Esophagus (tissue), 2 donors: ENCODE results near the gene MKNK2. TPM values are rescaled to one million over a fixed set of nuclear protein-coding genes. Genes with fewer than 3 reads are reported as not detected.

Experiments used
- H3K27ac ChIP-seq, 2 donors: one replicate each; pipeline ENCODE4 v1.5.1; 2013; ENCODE audit warnings: low read depth in 2 of 2, mild to moderate bottlenecking in 2 of 2, inconsistent platforms in 1 of 2, low read length in 1 of 2, moderate library complexity in 1 of 2
- H3K27me3 ChIP-seq, 2 donors: one replicate each; pipeline ENCODE4 v1.6.1; 2013; ENCODE audit warnings: low read length in 2 of 2, control low read depth in 1 of 2, mild to moderate bottlenecking in 1 of 2; ENCODE audit not compliant: insufficient read depth in 2 of 2, control insufficient read depth in 1 of 2
- H3K36me3 ChIP-seq, 2 donors: one replicate each; pipeline ENCODE4 v1.6.1; 2013; ENCODE audit warnings: low read length in 1 of 2; ENCODE audit not compliant: control insufficient read depth in 2 of 2, insufficient read depth in 2 of 2
- H3K4me1 ChIP-seq, 2 donors: one replicate each; pipeline ENCODE4 v1.6.1; 2013; ENCODE audit warnings: low read length in 1 of 2; ENCODE audit not compliant: control insufficient read depth in 2 of 2, insufficient read depth in 2 of 2
- H3K4me3 ChIP-seq, 2 donors: one replicate each; pipeline ENCODE4 v1.5.1; 2013; ENCODE audit warnings: low read length in 2 of 2, mild to moderate bottlenecking in 2 of 2, low read depth in 1 of 2, moderate library complexity in 1 of 2
- H3K9me3 ChIP-seq, 2 donors: one replicate each; pipeline ENCODE4 v1.6.1; 2013; ENCODE audit warnings: mild to moderate bottlenecking in 2 of 2, low read depth in 1 of 2, low read length in 1 of 2, moderate library complexity in 1 of 2; ENCODE audit not compliant: control insufficient read depth in 2 of 2, insufficient read depth in 1 of 2
- WGBS, 2 donors: extraction: QIAGEN DNeasy Blood & Tissue Kit; methylation state at CpG; one replicate each; pipeline ENCODE4 v1.1.7; 2013; 5-methylcytosine and 5-hydroxymethylcytosine counted together
- polyA plus RNA-seq, 2 donors: library from polyadenylated mRNA; stranded (reverse); fragments of 200-250 nt; gene quantifications; one replicate each; pipeline ENCODE4 v1.2.3, GENCODE V29; 2013
- donor health status: healthy with polysubstance abuse.
- donor health status: Bipolar disorder and iron deficiency.

The MKNK2 gene
- polyA plus RNA-seq, 2 donors, result 167 to 244 TPM

DNA sequence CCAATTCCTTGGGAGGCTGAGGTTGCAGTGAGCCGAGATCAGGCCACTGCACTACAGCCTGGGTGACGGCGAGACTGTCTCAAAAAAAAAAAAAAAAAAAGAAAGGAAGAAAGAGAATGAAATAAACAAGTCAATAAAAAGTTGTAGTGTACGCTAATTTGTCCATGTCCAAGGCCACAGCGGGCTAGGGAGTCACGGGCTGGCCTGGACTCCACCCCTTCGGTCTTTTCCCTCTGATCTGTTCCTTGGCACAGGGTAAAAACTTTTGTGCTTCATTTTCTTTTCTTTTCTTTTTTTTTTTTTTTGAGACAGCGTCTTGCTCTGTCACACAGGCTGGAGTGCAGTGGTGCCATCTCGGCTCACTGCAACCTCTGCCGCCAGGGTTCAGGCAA is 19.4 kb upstream of the MKNK2 start:
- 79 to 87% methylated on average over 10 of the region's 10 CpGs for WGBS, 2 donors
- Histone ChIP-seq H3K27ac (no peak overlapping the region), H3K27me3 (no peaks in the 10 kb centered on the region), H3K9me3 (no peaks in the 10 kb centered on the region), H3K4me3 (no peak overlapping the region), H3K4me1 (no peaks in the 10 kb centered on the region), H3K36me3 (peaks cover 10 to 26% of the 10 kb centered on the region in 2 donors)

DNA sequence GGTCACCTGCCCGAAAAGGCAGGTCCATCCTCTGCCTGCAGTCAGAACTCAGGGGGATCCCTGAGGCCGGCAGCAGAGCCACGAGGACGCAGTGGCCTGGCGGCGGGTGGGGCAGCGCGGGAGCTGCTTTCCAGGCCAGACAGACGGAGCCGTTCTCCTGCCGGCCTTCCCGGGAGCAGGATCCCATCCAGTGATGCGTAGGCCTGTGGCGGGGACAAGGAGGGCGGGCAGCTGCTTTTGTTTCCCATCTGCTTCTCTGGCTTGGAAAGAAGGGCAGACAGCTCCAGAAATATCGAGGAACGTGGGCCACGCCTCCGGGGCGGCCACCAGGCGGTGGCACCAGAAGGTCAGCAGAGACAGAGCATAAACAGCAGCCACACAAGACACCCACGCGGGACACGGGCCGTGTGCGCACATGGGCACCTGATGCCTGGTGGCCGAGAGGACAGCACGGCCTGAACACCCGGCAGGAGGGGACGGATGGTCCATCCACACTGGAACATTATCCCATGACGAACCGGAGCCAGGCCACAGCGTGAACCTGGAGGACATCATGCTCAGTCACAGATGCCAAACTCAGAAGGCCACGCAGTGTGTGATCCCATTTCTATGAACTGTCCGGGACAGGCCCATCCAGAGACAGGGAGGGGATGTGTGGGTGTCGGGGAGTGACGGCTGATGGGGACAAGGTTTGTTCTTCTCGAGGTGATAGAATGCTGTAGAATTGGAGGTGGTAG is 13.9 kb upstream of the MKNK2 start:
- Histone ChIP-seq H3K9me3 (no peaks in the 10 kb centered on the region), H3K4me3 (no peak overlapping the region), H3K27ac (peak overlapping the region; percentile 48 to 52), H3K36me3 (no peaks in the 10 kb centered on the region), H3K27me3 (no peaks in the 10 kb centered on the region), H3K4me1 (peaks cover 3 to 11% of the 10 kb centered on the region in 2 donors)
- WGBS, 2 donors, result 69 to 75% methylated on average over 38 of the region's 38 CpGs

DNA sequence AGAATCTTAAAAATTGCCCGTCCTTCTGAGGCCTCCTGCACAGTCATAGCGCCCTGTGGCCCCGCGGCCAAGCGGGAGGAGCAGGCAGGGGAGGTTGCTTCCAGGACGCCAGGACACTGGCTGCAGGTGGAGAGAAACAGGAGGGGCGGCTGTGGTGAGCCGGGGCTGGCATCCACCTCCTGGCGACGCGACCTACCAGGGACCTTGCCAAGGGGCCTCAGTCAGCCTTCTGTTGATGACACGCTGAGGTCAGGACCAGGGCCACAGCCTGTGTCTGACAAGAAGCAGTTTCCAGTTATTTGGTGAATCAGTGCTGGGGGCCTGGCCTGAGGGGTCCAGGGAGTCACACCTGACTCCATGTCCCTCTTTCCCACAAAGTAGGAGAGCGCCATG is 13.3 kb upstream of the MKNK2 start:
- H3K9me3 ChIP-seq, result no peaks in the 10 kb centered on the region
- no peaks in the 10 kb centered on the region for H3K36me3 ChIP-seq
- H3K27me3 ChIP-seq, result no peaks in the 10 kb centered on the region
- peak overlapping the region; percentile 48 to 52 for H3K27ac ChIP-seq
- H3K4me3 ChIP-seq, result no peak overlapping the region
- 66 to 67% methylated on average over 12 to 13 of the region's 13 CpGs for WGBS, 2 donors
- H3K4me1 ChIP-seq, result peaks cover 5 to 17% of the 10 kb centered on the region in 2 donors

DNA sequence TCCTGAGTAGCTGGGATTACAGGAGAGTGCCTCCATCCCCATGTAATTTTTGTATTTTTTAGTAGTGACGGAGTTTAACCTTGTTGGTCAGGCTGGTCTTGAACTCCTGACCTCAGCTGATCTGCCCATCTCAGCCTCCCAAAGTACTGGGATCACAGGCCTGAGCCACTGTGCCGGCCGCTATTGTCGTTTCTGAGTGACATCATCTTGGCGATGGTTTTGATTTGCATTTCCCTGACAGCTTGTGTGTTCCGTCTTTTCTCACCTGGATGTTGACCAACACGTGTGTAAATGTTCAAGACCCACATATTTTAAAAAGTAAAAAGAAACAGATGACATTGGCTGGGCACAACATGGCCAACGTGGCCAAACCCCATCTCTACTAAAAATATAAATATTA is 12.8 kb upstream of the MKNK2 start:
- H3K27ac ChIP-seq, result no peak overlapping the region
- no peaks in the 10 kb centered on the region for H3K27me3 ChIP-seq
- WGBS, 2 donors, result 81 to 84% methylated on average over 8 of the region's 8 CpGs
- peaks cover 7 to 22% of the 10 kb centered on the region in 2 donors for H3K4me1 ChIP-seq
- no peak overlapping the region for H3K4me3 ChIP-seq
- no peaks in the 10 kb centered on the region for H3K9me3 ChIP-seq
- no peaks in the 10 kb centered on the region for H3K36me3 ChIP-seq

DNA sequence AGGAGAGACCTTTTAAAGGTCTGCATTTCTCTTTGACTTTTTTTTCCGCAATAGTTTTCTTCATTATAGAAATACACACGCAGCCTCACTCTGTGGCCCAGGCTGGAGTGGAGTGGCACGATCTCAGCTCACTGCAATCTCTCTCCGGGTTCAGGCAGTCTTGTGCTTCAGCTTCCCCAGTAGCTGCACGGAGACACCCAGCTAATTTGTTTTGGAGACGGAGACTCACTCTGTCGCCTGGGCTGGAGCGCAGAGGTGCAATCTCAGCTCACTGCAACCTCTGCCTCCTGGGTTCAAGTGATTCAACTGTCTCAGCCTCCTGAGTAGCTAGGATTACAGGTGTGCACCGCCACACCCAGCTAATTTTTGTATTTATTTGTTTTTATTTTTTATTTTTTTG is 11.7 kb upstream of the MKNK2 start:
- H3K9me3 ChIP-seq, result no peaks in the 10 kb centered on the region
- no peaks in the 10 kb centered on the region for H3K27me3 ChIP-seq
- H3K4me1 ChIP-seq, result peaks cover 11 to 31% of the 10 kb centered on the region in 2 donors
- WGBS, 2 donors, result 88 to 92% methylated on average over 9 of the region's 9 CpGs
- H3K4me3 ChIP-seq, result no peak overlapping the region
- no peaks in the 10 kb centered on the region for H3K36me3 ChIP-seq
- H3K27ac ChIP-seq, result no peak overlapping the region

DNA sequence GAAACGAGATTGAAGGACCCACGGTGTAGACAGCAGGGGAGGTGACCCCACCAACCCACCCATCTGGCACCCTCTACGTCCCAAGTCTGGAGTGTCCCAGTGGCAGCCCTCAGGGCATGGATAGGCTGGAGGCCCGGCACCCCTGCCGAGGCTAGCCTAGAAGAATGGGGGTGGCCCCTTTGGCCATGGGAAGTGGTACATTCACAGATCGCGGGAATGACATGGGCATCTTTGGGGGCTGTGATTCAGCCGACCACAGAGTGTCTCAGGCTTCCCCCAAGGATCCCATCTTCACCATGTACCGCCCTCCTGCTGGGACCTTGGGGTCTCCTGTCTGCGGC is 11.3 kb upstream of the MKNK2 start:
- Histone ChIP-seq H3K36me3 (no peaks in the 10 kb centered on the region), H3K27ac (peak overlapping the region in 1 of 2 donors; percentile 93), H3K27me3 (no peaks in the 10 kb centered on the region), H3K4me1 (peaks cover 12 to 35% of the 10 kb centered on the region in 2 donors), H3K9me3 (no peaks in the 10 kb centered on the region), H3K4me3 (peak overlapping the region in 1 of 2 donors; percentile 72)
- 58 to 61% methylated on average over 10 of the region's 10 CpGs for WGBS, 2 donors

DNA sequence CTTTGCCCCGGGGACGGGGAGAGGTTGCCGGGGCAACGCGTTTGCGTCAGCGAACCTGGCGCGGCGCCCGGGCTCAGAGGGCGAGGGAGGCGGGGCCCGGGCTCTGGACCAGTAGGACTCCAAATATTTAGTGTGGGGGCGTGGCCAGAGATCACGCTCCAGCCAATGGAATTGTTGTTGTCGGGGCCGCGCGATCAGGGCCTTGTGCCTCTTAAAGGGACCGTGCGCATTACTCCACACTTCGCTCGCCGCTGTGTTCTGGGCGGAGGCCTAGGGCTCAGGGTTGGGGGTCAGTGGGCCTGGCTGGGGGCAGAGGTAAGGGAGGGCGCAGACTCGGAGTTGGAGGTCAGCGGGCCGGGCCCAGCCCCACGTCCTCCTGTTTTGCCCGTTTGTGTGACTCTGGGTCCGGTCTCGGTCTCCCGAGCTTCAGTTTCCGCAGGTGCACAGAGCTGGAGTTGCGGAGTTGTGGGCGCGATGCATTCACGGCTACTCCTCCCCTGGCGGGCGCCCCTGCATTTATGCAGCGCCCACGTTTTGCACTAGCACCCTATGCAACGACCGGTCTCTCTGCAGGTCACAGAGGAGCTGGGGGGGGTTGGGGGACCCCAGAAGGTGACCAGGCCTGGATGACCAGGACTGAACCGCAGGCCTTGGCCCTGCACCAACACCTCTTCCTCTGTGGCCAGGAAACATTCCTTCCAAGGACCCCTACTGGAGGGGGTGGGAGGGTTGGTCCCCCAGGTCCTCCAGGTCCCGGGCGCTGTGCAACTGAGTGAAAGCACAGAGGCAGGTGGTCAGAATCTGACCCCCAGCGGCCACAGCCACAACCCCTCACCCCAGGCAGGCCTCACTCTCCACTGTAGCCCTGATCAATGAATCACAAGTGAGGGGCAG is 10.7 kb upstream of the MKNK2 start:
- no peaks in the 10 kb centered on the region for H3K9me3 ChIP-seq
- peaks cover 14 to 38% of the 10 kb centered on the region in 2 donors for H3K4me1 ChIP-seq
- 3 to 4% methylated on average over 49 to 50 of the region's 50 CpGs for WGBS, 2 donors
- peak overlapping the region; percentile 99 to 100 for H3K27ac ChIP-seq
- H3K4me3 ChIP-seq, result peak overlapping the region; percentile 68 to 72
- no peaks in the 10 kb centered on the region for H3K27me3 ChIP-seq
- H3K36me3 ChIP-seq, result no peaks in the 10 kb centered on the region

DNA sequence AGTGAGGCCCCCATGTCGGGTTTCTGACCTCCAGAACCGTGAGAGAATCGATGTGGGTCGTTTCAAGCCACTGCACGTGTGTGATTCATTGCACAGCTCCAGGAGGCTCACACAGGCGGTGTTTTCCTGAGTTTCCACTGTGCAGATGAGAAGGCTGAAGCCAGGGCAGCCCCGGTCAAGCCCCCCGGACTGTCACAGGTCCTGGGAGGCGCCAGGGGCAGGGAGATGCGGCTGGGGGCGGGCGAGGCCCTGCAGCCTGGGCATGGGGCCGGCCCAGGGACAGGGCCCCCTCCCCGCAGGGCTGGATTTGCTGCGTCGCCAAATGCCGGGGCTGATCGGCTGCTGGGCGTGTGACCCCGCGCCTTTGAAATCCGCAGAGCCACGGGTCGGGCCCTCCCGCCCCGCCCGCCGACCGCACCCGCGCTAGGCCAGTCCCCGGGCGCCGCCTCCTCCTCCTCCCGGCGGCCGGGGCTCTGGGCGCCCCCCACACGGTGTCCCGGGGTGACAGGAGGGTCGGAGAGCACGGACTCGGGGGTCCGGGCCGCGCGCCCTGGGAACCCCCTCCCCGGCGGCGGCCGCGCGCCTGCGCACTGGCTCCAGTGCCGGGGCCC is 9.9 kb upstream of the MKNK2 start:
- H3K36me3 ChIP-seq, result no peaks in the 10 kb centered on the region
- H3K4me3 ChIP-seq, result peak overlapping the region; percentile 66 to 68
- H3K27ac ChIP-seq, result peak overlapping the region; percentile 99 to 100
- 0% methylated on average over 32 to 55 of the region's 55 CpGs for WGBS, 2 donors
- peaks cover 15 to 43% of the 10 kb centered on the region in 2 donors for H3K4me1 ChIP-seq
- H3K9me3 ChIP-seq, result no peaks in the 10 kb centered on the region
- H3K27me3 ChIP-seq, result no peaks in the 10 kb centered on the region

DNA sequence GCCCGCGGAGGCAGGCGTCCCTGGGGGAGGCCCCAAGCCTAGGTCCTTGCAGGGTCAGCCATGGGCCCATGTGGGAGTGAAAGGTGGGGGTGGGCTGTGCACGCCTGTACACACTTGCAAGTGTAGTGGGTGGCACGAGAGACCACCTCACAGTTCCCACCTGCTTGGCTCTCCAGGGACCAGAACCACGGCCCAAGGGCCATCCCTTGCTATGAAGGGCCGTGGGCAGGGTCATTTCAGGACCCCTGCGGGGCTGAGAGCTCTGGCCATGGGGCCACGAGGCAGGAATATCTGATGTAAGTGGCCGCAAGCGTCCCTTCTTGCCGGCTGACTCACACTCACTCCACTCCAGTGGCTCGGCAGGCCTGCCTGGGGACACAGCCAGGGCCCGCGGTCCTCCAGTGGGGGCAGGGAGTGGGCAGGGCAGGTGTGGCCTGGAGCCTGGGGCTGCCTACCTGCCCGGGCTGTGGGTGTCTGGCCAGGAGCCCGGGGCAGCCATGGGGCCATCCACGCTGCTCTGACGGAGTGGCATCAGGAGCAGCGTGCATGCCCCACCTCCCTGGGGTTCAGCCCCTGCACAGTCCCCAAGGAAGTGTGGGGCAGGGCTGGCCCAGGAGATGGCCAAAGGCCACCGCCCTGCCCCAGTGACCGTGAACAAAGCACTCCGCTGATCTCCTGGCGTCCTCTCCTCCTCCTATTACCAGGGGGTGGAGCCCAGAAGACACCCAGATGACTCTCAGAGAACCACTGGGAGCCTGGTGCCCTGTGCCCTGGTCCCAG is 8.6 kb upstream of the MKNK2 start:
- Histone ChIP-seq H3K27ac (peak overlapping the region; percentile 99 to 100), H3K4me1 (peaks cover 19 to 53% of the 10 kb centered on the region in 2 donors), H3K27me3 (no peaks in the 10 kb centered on the region), H3K9me3 (no peaks in the 10 kb centered on the region), H3K4me3 (peak overlapping the region in 1 of 2 donors; percentile 27), H3K36me3 (no peaks in the 10 kb centered on the region)
- WGBS, 2 donors, result 27 to 32% methylated on average over 24 of the region's 24 CpGs
